ENCODE results near the gene BAD. TPM values are rescaled to one million over a fixed set of nuclear protein-coding genes. Genes with fewer than 3 reads are reported as not detected.

BAD gene
- total RNA-seq, 2 experiments from 2014 or later, result 21.2 to 74.2 TPM

GRCh38 chr11:64267207-64267945 is 17.1 kb downstream of the BAD start:
- Histone ChIP-seq H3K9me2 (ENCODE audit: insufficient read depth, low read length) (no peaks in the 10 kb centered on the region), H3K36me3 (ENCODE audit: insufficient read depth, low read length) (no peaks in the 10 kb centered on the region), H3K4me2 (ENCODE audit: low read length) (no peak overlapping the region; the same call in 1 of the 2 replicates), H3K9me3 (ENCODE audit: low read length) (no peaks in the 10 kb centered on the region), H2AFZ (ENCODE audit: low read length) (no peak overlapping the region), H4K20me1 (ENCODE audit: insufficient read depth, low read length) (no peaks in the 10 kb centered on the region), H3K79me2 (ENCODE audit: insufficient read depth, low read depth, low read length) (peaks cover 7% of the 10 kb centered on the region; the same call in 1 of the 2 replicates), H3K4me3 (ENCODE audit: low read depth, low read length, poor library complexity, severe bottlenecking) (no peak overlapping the region), H3K27ac (ENCODE audit: low read depth, low read length, poor library complexity, severe bottlenecking) (no peak overlapping the region), H3K4me1 (ENCODE audit: insufficient read depth, low read length, poor library complexity, severe bottlenecking) (peaks cover 23% of the 10 kb centered on the region)
- intact Hi-C loops (cut with micrococcal nuclease; ENCODE audit: unreplicated experiment), result no loop called here
- no TSS peak for BruUV-seq (replicated peaks)
- CTCF ChIA-PET (ENCODE audit: unreplicated experiment), result no interaction called here
- POLR2A ChIA-PET, result interaction anchor here (1.1 kb wide), 2 partner anchors 13 to 62 kb away, joined by 3 to 6 read pairs; no protein-coding TSS in a partner anchor
- no peak for DNase-seq (ENCODE audit: low spot score)
- TF ChIP-seq CTCF (conservative IDR thresholded peaks at IDR 0.05; ENCODE audit: low read length), result no peak
- no peak for TF ChIP-seq EZH2phosphoT487 (IDR thresholded peaks at IDR 0.05; ENCODE audit: borderline replicate concordance, low read depth, low read length)

GRCh38 chr11:64266339-64266738 is 18.1 kb downstream of the BAD start:
- DNase-seq (ENCODE audit: low spot score), result no peak
- Histone ChIP-seq H3K36me3 (ENCODE audit: insufficient read depth, low read length) (no peaks in the 10 kb centered on the region), H3K4me2 (ENCODE audit: low read length) (no peak overlapping the region), H3K4me3 (ENCODE audit: low read depth, low read length, poor library complexity, severe bottlenecking) (no peak overlapping the region), H4K20me1 (ENCODE audit: insufficient read depth, low read length) (no peaks in the 10 kb centered on the region), H3K9me2 (ENCODE audit: insufficient read depth, low read length) (no peaks in the 10 kb centered on the region), H3K4me1 (ENCODE audit: insufficient read depth, low read length, poor library complexity, severe bottlenecking) (peaks cover 18% of the 10 kb centered on the region), H3K27ac (ENCODE audit: low read depth, low read length, poor library complexity, severe bottlenecking) (no peak overlapping the region), H3K9me3 (ENCODE audit: low read length) (no peaks in the 10 kb centered on the region), H2AFZ (ENCODE audit: low read length) (no peak overlapping the region), H3K79me2 (ENCODE audit: insufficient read depth, low read depth, low read length) (no peaks in the 10 kb centered on the region)
- ChIA-PET POLR2A (no interaction called here), CTCF (ENCODE audit: unreplicated experiment) (no interaction called here)
- no TSS peak for BruUV-seq (replicated peaks)
- intact Hi-C loops (cut with micrococcal nuclease; ENCODE audit: unreplicated experiment), result no loop called here
- TF ChIP-seq CTCF (conservative IDR thresholded peaks at IDR 0.05; ENCODE audit: low read length), result no peak
- no peak for TF ChIP-seq EZH2phosphoT487 (IDR thresholded peaks at IDR 0.05; ENCODE audit: borderline replicate concordance, low read depth, low read length)

All from OCI-LY7 (cell line).